ENCODE results near the gene PMPCA. TPM values are rescaled to one million over a fixed set of nuclear protein-coding genes. Genes with fewer than 3 reads are reported as not detected.

PMPCA gene
- total and polyA plus RNA-seq, 7 donors, result 22.9 to 49.9 (median 27.1) TPM

GRCh38 chr9:136372561-136373299, 37.7 kb upstream of the PMPCA start:
- Histone ChIP-seq H3K9me3 (no peaks in the 10 kb centered on the region), H3K27ac (peak overlapping the region in 1 of 4 donors; percentile 15), H3K4me3 (peak overlapping the region in 2 of 4 donors; percentile 22 to 25), H3K4me1 (peaks cover 0 to 8% (median 0%) of the 10 kb centered on the region in 4 donors), H3K36me3 (no peaks in the 10 kb centered on the region), H3K27me3 (no peaks in the 10 kb centered on the region)
- intact Hi-C loops (cut with DNase I), result no loop called here
- TF ChIP-seq POLR2AphosphoS5 (IDR thresholded peaks at IDR 0.05) (peak in 1 of 4 donors; percentile 9), POLR2A (IDR thresholded peaks at IDR 0.05) (no peak)
- peak; percentile 82 for DNase-seq
- 11 to 13% methylated on average over 21 of the region's 21 CpGs for WGBS, 2 donors

- Histone ChIP-seq H3K36me3 (peaks cover 0 to 3% (median 0%) of the 10 kb centered on the region in 4 donors), H3K9me3 (no peaks in the 10 kb centered on the region), H3K27me3 (no peaks in the 10 kb centered on the region), H3K4me3 (peak within 1 kb of the TSS in 2 of 4 donors; percentile 22 to 25), H3K4me1 (peaks cover 0 to 8% (median 0%) of the 10 kb centered on the region in 4 donors), H3K27ac (peak within 1 kb of the TSS in 1 of 4 donors; percentile 15)
- WGBS, 2 donors, result 62 to 71% methylated on average over 27 of the region's 27 CpGs
- intact Hi-C loops (cut with DNase I), result no loop called here
- DNase-seq, result peak; percentile 77
- no peak for TF ChIP-seq EP300 (IDR thresholded peaks at IDR 0.05)
Observed at GRCh38 chr9:136373300-136374182, 36.9 kb upstream of the PMPCA start, which contains the start of gene CARD9. Gene CARD9, minus strand, starts transcription at chr9:136373669. Its CDS starts 1,591 bp downstream, at chr9:136372078.

GRCh38 chr9:136374183-136374575, 36.3 kb upstream of the PMPCA start:
- H3K9me3 ChIP-seq, result no peaks in the 10 kb centered on the region
- 82 to 91% methylated on average over 14 of the region's 14 CpGs for WGBS, 2 donors

GRCh38 chr9:136375096-136375495, 35.4 kb upstream of the PMPCA start:
- no peak for DNase-seq
- TF ChIP-seq CTCF (IDR thresholded peaks at IDR 0.05), result no peak
- TF ChIP-seq EP300 (IDR thresholded peaks at IDR 0.05), result no peak
- TF ChIP-seq POLR2A (IDR thresholded peaks at IDR 0.05), result no peak
- no peak for TF ChIP-seq POLR2AphosphoS5 (IDR thresholded peaks at IDR 0.05)
- Histone ChIP-seq H3K36me3 (peaks cover 0 to 19% (median 0%) of the 10 kb centered on the region in 4 donors), H3K27ac (no peak overlapping the region), H3K4me3 (no peak overlapping the region), H3K4me1 (peaks cover 0 to 8% (median 0%) of the 10 kb centered on the region in 4 donors), H3K27me3 (no peaks in the 10 kb centered on the region), H3K9me3 (no peaks in the 10 kb centered on the region)
- intact Hi-C loops (cut with DNase I), result no loop called here
- WGBS, 2 donors, result 95% methylated on average over 12 of the region's 12 CpGs

More at GRCh38 chr9:136374183-136374575, 36.3 kb upstream of the PMPCA start:
- H3K27me3 ChIP-seq, result no peaks in the 10 kb centered on the region
- no peak for DNase-seq
- intact Hi-C loops (cut with DNase I), result no loop called here
- no peak overlapping the region for H3K27ac ChIP-seq
- no peak for TF ChIP-seq POLR2A (IDR thresholded peaks at IDR 0.05)
- no peak for TF ChIP-seq POLR2AphosphoS5 (IDR thresholded peaks at IDR 0.05)
- no peak for TF ChIP-seq CTCF (IDR thresholded peaks at IDR 0.05)
- no peak for TF ChIP-seq EP300 (IDR thresholded peaks at IDR 0.05)
- H3K4me1 ChIP-seq, result peaks cover 0 to 8% (median 0%) of the 10 kb centered on the region in 4 donors
- no peak overlapping the region for H3K4me3 ChIP-seq
- peaks cover 0 to 10% (median 0%) of the 10 kb centered on the region in 4 donors for H3K36me3 ChIP-seq

GRCh38 chr9:136376457-136376856, 34.0 kb upstream of the PMPCA start:
- TF ChIP-seq POLR2A (IDR thresholded peaks at IDR 0.05) (no peak), EP300 (IDR thresholded peaks at IDR 0.05) (no peak), POLR2AphosphoS5 (IDR thresholded peaks at IDR 0.05) (no peak), CTCF (IDR thresholded peaks at IDR 0.05) (no peak)
- peaks cover 0 to 31% (median 2%) of the 10 kb centered on the region in 4 donors for H3K36me3 ChIP-seq
- H3K27ac ChIP-seq, result no peak overlapping the region
- DNase-seq, result no peak
- H3K9me3 ChIP-seq, result no peaks in the 10 kb centered on the region
- intact Hi-C loops (cut with DNase I), result no loop called here
- WGBS, 2 donors, result 84 to 85% methylated on average over 8 of the region's 8 CpGs
- H3K27me3 ChIP-seq, result no peaks in the 10 kb centered on the region
- no peak overlapping the region for H3K4me3 ChIP-seq
- peaks cover 0 to 8% (median 0%) of the 10 kb centered on the region in 4 donors for H3K4me1 ChIP-seq
